Smooth muscle cell (in vitro differentiated cells): Measurements from ENCODE around the gene PPP1R18. TPM values are rescaled to one million over a fixed set of nuclear protein-coding genes. Genes with fewer than 3 reads are reported as not detected.

Experiments used
- DNase-seq: peaks from one replicate; lab custom pipeline; 2025; ENCODE audit not compliant: unreplicated experiment; lab: John Stamatoyannopoulos, UW
- H2AFZ ChIP-seq: fragments of 200-600 bp; sonication (generic); 2 replicates; pipeline ENCODE4 v1.6.0; 2016; ENCODE audit warnings: antibody characterized with exemption, low read depth, mild to moderate bottlenecking
- H3F3A ChIP-seq: fragments of 200-600 bp; sonication (generic); 2 replicates; pipeline ENCODE4 v1.6.0; 2017; ENCODE audit warnings: antibody characterized with exemption, low read depth
- H3K27ac ChIP-seq: fragments of 200-600 bp; sonication (generic); 2 replicates; pipeline ENCODE4 v1.5.1; 2016; ENCODE audit warnings: low read depth, mild to moderate bottlenecking
- H3K27me3 ChIP-seq: fragments of 200-600 bp; sonication (generic); 2 replicates; pipeline ENCODE4 v1.6.1; 2016; ENCODE audit warnings: low read depth, mild to moderate bottlenecking
- H3K36me3 ChIP-seq: fragments of 200-600 bp; sonication (generic); 2 replicates; pipeline ENCODE4 v1.5.1; 2016; ENCODE audit warnings: low read depth
- H3K4me1 ChIP-seq: fragments of 200-600 bp; sonication (generic); 2 replicates; pipeline ENCODE4 v1.5.1; 2016; ENCODE audit warnings: low read depth
- H3K4me2 ChIP-seq: fragments of 200-600 bp; sonication (generic); 2 replicates; pipeline ENCODE4 v1.6.0; 2016; ENCODE audit warnings: mild to moderate bottlenecking
- H3K4me3 ChIP-seq: fragments of 200-600 bp; sonication (generic); 2 replicates; pipeline ENCODE4 v1.5.1; 2016; ENCODE audit warnings: mild to moderate bottlenecking
- H3K79me2 ChIP-seq: fragments of 200-600 bp; sonication (generic); 2 replicates; pipeline ENCODE4 v1.6.0; 2016; ENCODE audit warnings: low read depth, mild to moderate bottlenecking
- H3K9ac ChIP-seq: fragments of 200-600 bp; sonication (generic); 2 replicates; pipeline ENCODE4 v1.6.0; 2016; ENCODE audit warnings: low read depth
- H3K9me3 ChIP-seq: fragments of 200-600 bp; sonication (generic); replicated peaks from 2 replicates; pipeline ENCODE4 v1.5.1; 2016; ENCODE audit warnings: low read depth
- H4K20me1 ChIP-seq: fragments of 200-600 bp; sonication (generic); 2 replicates; pipeline ENCODE4 v1.6.0; 2016; ENCODE audit warnings: low read depth
- WGBS: methylation state at CpG from one replicate; pipeline ENCODE4 v1.1.7; 2016; ENCODE audit warnings: low lambda C conversion rate; 5-methylcytosine and 5-hydroxymethylcytosine counted together
- polyA plus RNA-seq: library from polyadenylated mRNA; unstranded; fragments of >200 nt; fragmentation: Nextera tagmentation; extraction: Ambion mirVana; gene quantifications from 2 replicates; pipeline ENCODE4 v1.2.1, GENCODE V29; 2016
- total RNA-seq: library from RNA; depleted of rRNA; stranded (reverse); fragments of >200 nt; gene quantifications from 2 replicates; pipeline ENCODE4 v1.2.3, GENCODE V29; 2014
- TF ChIP-seq, protein P1 (sequence below): fragments of 200-600 bp; sonication (generic); IDR thresholded peaks from 2 replicates; pipeline ENCODE4 v1.5.1; 2017; ENCODE audit warnings: borderline replicate concordance, mild to moderate bottlenecking, antibody characterized with exemption; ENCODE audit not compliant: insufficient read depth, poor library complexity, severe bottlenecking

Gene PPP1R18
- total and polyA plus RNA-seq, 2 experiments from 2014 or later = 41.6 to 55.3 TPM

DNA sequence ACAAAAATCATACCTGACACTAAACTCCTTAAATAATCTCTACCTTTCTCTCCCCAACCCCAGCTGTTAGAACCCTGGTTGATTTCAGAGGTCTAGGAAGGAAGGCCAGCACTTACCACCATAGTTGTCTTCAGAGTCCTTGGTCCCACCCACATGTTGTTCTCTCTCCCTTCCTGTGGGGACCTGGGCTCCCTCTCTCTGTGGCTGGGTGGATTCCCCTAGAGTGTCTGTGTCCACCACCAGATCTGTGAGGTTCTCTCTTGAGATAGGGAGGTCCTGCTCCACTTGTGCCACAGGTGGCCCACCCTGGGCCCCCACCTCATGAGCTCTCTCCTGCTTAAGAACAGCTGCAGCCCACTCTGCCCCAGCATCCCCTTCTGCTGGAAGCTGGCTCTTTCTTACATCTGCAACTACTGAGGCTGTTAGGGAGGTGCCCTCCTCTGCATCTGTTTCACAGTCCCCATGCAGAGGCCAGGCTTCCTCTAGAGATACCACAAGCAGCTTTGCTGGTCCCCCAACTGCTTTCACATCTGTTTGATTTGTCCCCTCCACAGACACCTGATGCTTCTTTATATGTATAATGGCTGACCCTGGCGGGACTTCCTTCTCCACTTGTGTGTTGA lies 25.4 kb upstream of the PPP1R18 start:
- Histone ChIP-seq H3F3A (no peaks in the 10 kb centered on the region), H2AFZ (no peak overlapping the region), H3K4me2 (no peak overlapping the region), H3K27ac (no peak overlapping the region), H3K27me3 (no peaks in the 10 kb centered on the region), H3K9ac (no peak overlapping the region), H3K36me3 (no peaks in the 10 kb centered on the region), H3K9me3 (no peaks in the 10 kb centered on the region), H3K4me3 (no peak overlapping the region), H4K20me1 (no peaks in the 10 kb centered on the region), H3K79me2 (peaks cover 9% of the 10 kb centered on the region), H3K4me1 (peaks cover 10% of the 10 kb centered on the region)
- no peak for DNase-seq
- 100% methylated on average over 1 of the region's 1 CpG for WGBS
- TF ChIP-seq, protein P1, sequence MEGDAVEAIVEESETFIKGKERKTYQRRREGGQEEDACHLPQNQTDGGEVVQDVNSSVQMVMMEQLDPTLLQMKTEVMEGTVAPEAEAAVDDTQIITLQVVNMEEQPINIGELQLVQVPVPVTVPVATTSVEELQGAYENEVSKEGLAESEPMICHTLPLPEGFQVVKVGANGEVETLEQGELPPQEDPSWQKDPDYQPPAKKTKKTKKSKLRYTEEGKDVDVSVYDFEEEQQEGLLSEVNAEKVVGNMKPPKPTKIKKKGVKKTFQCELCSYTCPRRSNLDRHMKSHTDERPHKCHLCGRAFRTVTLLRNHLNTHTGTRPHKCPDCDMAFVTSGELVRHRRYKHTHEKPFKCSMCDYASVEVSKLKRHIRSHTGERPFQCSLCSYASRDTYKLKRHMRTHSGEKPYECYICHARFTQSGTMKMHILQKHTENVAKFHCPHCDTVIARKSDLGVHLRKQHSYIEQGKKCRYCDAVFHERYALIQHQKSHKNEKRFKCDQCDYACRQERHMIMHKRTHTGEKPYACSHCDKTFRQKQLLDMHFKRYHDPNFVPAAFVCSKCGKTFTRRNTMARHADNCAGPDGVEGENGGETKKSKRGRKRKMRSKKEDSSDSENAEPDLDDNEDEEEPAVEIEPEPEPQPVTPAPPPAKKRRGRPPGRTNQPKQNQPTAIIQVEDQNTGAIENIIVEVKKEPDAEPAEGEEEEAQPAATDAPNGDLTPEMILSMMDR = no peak

DNA sequence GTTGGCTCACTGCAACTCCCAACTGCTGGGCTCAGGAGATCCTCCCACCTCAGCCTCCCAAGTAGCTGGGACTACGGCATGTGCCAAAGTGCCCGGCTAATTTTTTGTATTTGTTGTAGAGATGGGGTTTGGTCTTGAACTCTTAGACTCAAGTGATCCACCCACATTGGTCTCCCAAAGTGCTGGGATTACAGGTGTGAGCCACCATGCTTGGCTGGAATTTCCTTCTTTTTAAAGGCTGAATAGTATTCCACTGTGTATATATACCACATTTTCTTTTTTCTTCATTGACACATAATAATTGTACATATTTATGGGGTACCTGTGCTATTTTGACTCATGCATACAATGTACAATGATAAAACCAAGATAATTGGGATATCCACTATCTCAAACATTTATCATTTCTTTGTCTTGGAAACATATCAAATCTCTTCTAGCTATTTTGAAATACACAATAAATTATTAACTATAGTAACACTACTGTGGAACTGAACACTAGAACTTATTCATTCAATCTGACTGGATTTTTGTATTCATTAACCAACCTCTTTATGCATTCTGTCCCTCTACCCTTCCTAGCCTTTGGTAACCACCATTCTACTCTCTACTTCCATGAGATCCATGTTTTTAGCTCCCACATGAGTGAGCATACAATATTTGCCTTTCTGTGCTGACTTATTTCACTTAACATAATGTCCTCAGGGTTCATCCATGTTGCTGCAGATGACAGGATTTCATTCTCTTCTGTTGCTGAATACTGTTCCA lies 22.8 kb upstream of the PPP1R18 start:
- Histone ChIP-seq H3K27ac (no peak overlapping the region), H2AFZ (no peak overlapping the region), H3K4me2 (no peak overlapping the region), H3K9me3 (no peaks in the 10 kb centered on the region), H3K4me3 (no peak overlapping the region), H3K27me3 (no peaks in the 10 kb centered on the region), H4K20me1 (no peaks in the 10 kb centered on the region), H3K36me3 (no peaks in the 10 kb centered on the region), H3K79me2 (no peaks in the 10 kb centered on the region), H3F3A (no peaks in the 10 kb centered on the region), H3K4me1 (no peaks in the 10 kb centered on the region), H3K9ac (no peak overlapping the region)
- TF ChIP-seq, protein P1 = no peak
- WGBS = 95% methylated on average over 2 of the region's 2 CpGs
- no peak for DNase-seq

DNA sequence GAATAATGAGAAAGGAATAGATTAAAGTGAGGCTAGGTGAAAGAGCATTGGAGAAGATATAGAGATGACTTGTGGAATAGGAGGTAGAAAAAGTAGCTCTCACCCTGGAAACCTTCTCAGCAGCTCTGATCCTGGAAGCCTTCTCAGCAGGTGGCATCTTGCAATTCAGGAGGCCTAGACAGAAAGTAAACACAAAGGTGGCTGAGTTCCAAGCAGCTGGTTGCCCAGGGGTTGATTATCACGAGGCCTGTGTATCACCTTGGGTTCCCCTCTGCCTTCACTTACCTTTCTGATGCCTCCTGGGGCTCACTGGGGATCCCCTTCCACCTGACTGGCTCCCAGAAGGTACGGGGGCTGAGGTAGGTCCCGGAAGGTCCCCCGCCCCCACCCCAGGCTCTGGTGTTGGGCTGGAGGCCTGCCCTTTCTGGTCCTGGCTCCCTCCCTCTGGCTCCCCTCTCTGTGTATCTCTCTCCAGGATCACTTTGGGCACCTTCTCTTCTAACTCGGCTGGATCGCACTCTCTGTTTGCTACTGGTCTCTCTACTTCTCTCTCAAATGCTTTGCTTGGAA lies 20.9 kb upstream of the PPP1R18 start:
- H3K27ac ChIP-seq = no peak overlapping the region
- no peaks in the 10 kb centered on the region for H4K20me1 ChIP-seq
- no peaks in the 10 kb centered on the region for H3K27me3 ChIP-seq
- DNase-seq = no peak
- H3K9ac ChIP-seq = no peak overlapping the region
- H3K4me1 ChIP-seq = no peaks in the 10 kb centered on the region
- no peaks in the 10 kb centered on the region for H3K9me3 ChIP-seq
- H2AFZ ChIP-seq = no peak overlapping the region
- no peaks in the 10 kb centered on the region for H3K36me3 ChIP-seq
- no peaks in the 10 kb centered on the region for H3F3A ChIP-seq
- WGBS = 98% methylated on average over 6 of the region's 6 CpGs
- TF ChIP-seq, protein P1 = no peak
- H3K4me2 ChIP-seq = no peak overlapping the region
- no peak overlapping the region for H3K4me3 ChIP-seq
- no peaks in the 10 kb centered on the region for H3K79me2 ChIP-seq
